ENCODE results near the gene SORCS3.

DNA sequence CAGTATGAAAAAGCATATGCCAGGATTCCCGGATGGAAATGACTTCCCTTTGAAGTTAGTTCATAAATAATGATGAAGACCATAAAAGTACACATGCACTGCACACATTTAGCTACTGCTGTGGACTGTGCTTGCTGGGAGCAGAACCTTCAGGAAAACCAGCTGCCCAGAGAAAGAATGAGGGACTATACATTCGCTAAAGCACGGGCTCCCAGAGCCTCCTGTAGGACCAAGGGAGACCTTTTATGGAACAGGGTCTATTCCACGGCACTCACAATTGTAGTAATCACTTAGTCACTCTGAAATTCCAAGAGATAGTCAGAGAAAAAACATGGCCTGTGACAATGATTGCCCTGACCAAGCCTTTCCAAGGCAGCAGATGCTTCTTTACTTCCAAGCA, 24.1 kb downstream of the SORCS3 start:
- TF ChIP-seq EZH2 (IDR thresholded peaks at IDR 0.05; ENCODE audit: low read length): no peak
- TF ChIP-seq, protein P1, sequence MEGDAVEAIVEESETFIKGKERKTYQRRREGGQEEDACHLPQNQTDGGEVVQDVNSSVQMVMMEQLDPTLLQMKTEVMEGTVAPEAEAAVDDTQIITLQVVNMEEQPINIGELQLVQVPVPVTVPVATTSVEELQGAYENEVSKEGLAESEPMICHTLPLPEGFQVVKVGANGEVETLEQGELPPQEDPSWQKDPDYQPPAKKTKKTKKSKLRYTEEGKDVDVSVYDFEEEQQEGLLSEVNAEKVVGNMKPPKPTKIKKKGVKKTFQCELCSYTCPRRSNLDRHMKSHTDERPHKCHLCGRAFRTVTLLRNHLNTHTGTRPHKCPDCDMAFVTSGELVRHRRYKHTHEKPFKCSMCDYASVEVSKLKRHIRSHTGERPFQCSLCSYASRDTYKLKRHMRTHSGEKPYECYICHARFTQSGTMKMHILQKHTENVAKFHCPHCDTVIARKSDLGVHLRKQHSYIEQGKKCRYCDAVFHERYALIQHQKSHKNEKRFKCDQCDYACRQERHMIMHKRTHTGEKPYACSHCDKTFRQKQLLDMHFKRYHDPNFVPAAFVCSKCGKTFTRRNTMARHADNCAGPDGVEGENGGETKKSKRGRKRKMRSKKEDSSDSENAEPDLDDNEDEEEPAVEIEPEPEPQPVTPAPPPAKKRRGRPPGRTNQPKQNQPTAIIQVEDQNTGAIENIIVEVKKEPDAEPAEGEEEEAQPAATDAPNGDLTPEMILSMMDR (optimal IDR thresholded peaks at IDR 0.05 in 1 of 3, IDR thresholded peaks at IDR 0.05 in 1 of 3, conservative IDR thresholded peaks at IDR 0.05 in 1 of 3; ENCODE audit: extremely low read depth in 1 of 3, insufficient read depth in 2 of 3, low read length in 3 of 3): no peak
